Endothelial cell of umbilical vein (primary cell): Measurements from ENCODE around the gene GAS5. TPM values are rescaled to one million over a fixed set of nuclear protein-coding genes. Genes with fewer than 3 reads are reported as not detected.

Source experiments
- polyA plus RNA-seq, 4 experiments: library from polyadenylated mRNA; depleted of rRNA in 3 of 4; stranded (reverse) in 3 of 4; unstranded in 1 of 4; fragments of >200 nt; gene quantifications; 2 replicates each; pipeline versions ENCODE4 v1.2.1 to v1.2.3, GENCODE V29; 2011 to 2012; ENCODE audit warnings: missing spikeins in 1 of 4
- total RNA-seq: library from RNA; stranded (reverse); gene quantifications from 2 replicates; pipeline ENCODE4 v1.2.3, GENCODE V29; 2021

GAS5 gene
- total and polyA plus RNA-seq, 2 donors (not counting 3 experiments of a cell fraction or from before 2014, with no cell fraction given) = 343 to 492 TPM

Other genes with a start within 250 kb of the GAS5 start
- not detected in 2 replicates for gene TEX50, start 232.7 kb downstream of the GAS5 start, total RNA-seq
- not detected in 2 replicates for gene TEX50, start 232.7 kb downstream of the GAS5 start, polyA plus RNA-seq
- 0.37 and 0.62 TPM in 2 replicates for gene ANKRD45, start 198.1 kb downstream of the GAS5 start, total RNA-seq
- gene ANKRD45, start 198.1 kb downstream of the GAS5 start, polyA plus RNA-seq = 0.19 and 0.21 TPM in 2 replicates
- 23.8 and 26.9 TPM in 2 replicates for gene KLHL20, start 153.0 kb downstream of the GAS5 start, total RNA-seq
- 9.9 and 14.0 TPM in 2 replicates for gene KLHL20, start 153.0 kb downstream of the GAS5 start, polyA plus RNA-seq
- 30.5 and 33.6 TPM in 2 replicates for gene DARS2, start 43.3 kb downstream of the GAS5 start, total RNA-seq
- 12.8 and 17.4 TPM in 2 replicates for gene DARS2, start 43.3 kb downstream of the GAS5 start, polyA plus RNA-seq
- gene CENPL, start 43.1 kb downstream of the GAS5 start, total RNA-seq = 19.0 and 20.8 TPM in 2 replicates
- 5.9 and 6.6 TPM in 2 replicates for gene CENPL, start 43.1 kb downstream of the GAS5 start, polyA plus RNA-seq
- 4.9 and 5.9 TPM in 2 replicates for gene ZBTB37, start 391 bp upstream of the GAS5 start, total RNA-seq
- gene ZBTB37, start 391 bp upstream of the GAS5 start, polyA plus RNA-seq = 0.73 and 0.94 TPM in 2 replicates
- gene SERPINC1, start 49.3 kb upstream of the GAS5 start, total RNA-seq = 0.35 TPM in 1 of 2 replicates, not detected in the other
- gene SERPINC1, start 49.3 kb upstream of the GAS5 start, polyA plus RNA-seq = 0.05 and 0.06 TPM in 2 replicates
- gene RC3H1, start 154.4 kb upstream of the GAS5 start, total RNA-seq = 30.0 and 41.4 TPM in 2 replicates
- 7.0 and 7.9 TPM in 2 replicates for gene RC3H1, start 154.4 kb upstream of the GAS5 start, polyA plus RNA-seq